HAP-1 (cell line): ENCODE measurements around the gene UGT3A1.
A peak's percentile ranks its signal among the peaks of the same experiment; 100 is the strongest.

Source experiments
- DNase-seq, 2 experiments: peaks; one replicate each; pipeline ENCODE4 v3.0.0-alpha.2; 2016 to 2020; ENCODE audit warnings: low spot score in 2 of 2
- H3K27me3 ChIP-seq: fragments of 250-450 bp; sonication (Bioruptor Pico); 2 replicates; pipeline ENCODE4 v1.5.1; 2020; ENCODE audit warnings: low read depth, mild to moderate bottlenecking, moderate library complexity
- H3K36me3 ChIP-seq: fragments of 250-450 bp; sonication (Bioruptor Pico); replicated peaks from 2 replicates; pipeline ENCODE4 v1.5.1; 2020; ENCODE audit warnings: mild to moderate bottlenecking
- H3K4me1 ChIP-seq: fragments of 250-450 bp; sonication (Bioruptor Pico); 2 replicates; pipeline ENCODE4 v1.5.1; 2020; ENCODE audit warnings: mild to moderate bottlenecking
- H3K4me3 ChIP-seq: fragments of 250-450 bp; sonication (Bioruptor Pico); 2 replicates; pipeline ENCODE4 v1.5.1; 2020; ENCODE audit warnings: mild to moderate bottlenecking, moderate library complexity
- H3K9me3 ChIP-seq: fragments of 250-450 bp; sonication (Bioruptor Pico); 2 replicates; pipeline ENCODE4 v1.5.1; 2020; ENCODE audit warnings: mild to moderate bottlenecking, moderate library complexity
- in situ Hi-C: fragments of 300-500 bp; cut with MboI; formaldehyde crosslinking; loops from 3 replicates; pipeline ENCODE4 v1.14.3; 2020; ENCODE audit warnings: low sequenced_read_pairs, inconsistent platforms, mixed read lengths

Gene UGT3A1

DNA sequence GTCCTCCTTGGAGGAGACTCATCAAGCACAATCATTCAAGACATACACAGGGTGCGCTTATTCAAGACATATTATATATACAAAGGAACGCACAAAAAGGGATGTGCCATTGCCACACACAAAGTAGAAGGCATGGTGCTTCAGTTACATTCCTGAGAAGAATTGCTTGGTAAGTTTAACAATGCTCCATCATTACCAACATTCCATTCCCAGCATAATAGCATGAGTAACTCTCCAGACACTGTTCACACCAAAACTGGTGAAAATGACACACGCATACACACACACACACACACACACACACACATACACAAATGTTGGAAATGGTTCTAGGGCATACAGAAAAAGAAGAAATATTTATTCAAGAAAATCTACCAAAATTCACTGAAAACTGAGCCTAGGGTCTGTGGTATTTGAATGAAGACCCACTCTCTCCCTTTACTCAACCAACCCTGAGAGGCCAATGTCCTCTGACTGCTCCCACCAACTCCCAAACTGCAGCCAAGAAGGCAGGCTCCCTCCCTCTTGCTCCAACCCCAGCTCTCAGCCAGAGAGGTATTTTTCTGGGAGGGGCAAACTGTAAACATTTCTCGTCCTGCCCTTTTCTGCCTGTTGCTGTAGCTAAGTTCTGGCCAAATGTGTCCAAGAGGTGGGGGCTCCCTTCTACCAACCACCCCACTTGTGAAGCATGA is 19.9 kb downstream of the UGT3A1 start:
- Histone ChIP-seq H3K9me3 (no peaks in the 10 kb centered on the region), H3K4me1 (no peaks in the 10 kb centered on the region), H3K27me3 (no peaks in the 10 kb centered on the region), H3K36me3 (no peaks in the 10 kb centered on the region), H3K4me3 (no peak overlapping the region)
- in situ Hi-C loops = no loop called here
- no peak for DNase-seq

DNA sequence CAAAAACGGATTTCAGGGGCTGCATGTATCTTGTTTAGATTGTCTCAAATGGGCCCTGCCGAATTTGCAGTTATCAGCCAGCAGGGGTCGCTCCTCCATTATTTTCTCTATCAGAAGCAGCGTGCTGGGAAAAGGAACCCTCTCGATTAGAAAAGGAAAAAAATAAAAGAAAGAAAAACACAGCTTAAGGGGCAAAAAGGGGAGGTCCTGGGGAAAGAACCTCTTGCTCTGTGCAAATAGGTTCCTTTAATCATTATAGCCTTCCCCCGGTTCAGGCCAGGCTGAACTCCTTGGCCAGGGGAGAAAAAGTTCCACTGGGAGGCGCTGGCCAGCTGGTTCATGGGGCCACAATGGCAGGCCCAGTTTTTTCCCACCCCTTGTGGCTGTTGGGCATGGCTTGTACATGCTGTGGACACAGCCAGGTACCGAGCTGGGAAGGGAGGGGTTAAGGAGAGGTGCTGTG is 27.8 kb downstream of the UGT3A1 start:
- no peaks in the 10 kb centered on the region for H3K36me3 ChIP-seq
- H3K9me3 ChIP-seq = 0 out of 2 replicates have a peak, but pooled peaks cover 2% of the 10 kb centered on the region
- H3K4me1 ChIP-seq = no peaks in the 10 kb centered on the region
- no peaks in the 10 kb centered on the region for H3K27me3 ChIP-seq
- no peak overlapping the region for H3K4me3 ChIP-seq
- in situ Hi-C loops = no loop called here
- peak in 1 of 2 experiments; percentile 47 for DNase-seq

DNA sequence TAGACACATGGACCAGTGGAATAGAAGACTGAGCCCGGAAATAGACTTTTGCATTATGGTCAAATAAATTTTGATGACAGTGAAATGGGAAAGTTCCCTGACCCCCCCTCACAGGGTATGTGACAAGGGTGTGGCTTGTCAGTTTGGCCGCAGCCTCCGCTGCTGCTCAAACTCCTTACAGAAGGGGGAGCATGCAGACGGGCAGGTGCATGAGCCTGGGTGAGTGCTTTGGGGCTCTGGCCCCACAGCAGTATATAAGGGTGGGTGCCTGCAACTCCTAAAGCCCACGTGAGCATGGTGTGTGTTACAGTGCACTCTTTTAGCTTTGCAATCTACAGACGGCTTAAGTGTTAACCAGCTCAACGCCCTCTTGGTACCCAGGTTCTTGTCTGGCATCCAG is 30.9 kb downstream of the UGT3A1 start:
- no peak overlapping the region for H3K4me3 ChIP-seq
- DNase-seq = no peak
- no peaks in the 10 kb centered on the region for H3K36me3 ChIP-seq
- H3K27me3 ChIP-seq = no peaks in the 10 kb centered on the region
- in situ Hi-C loops = no loop called here
- no peaks in the 10 kb centered on the region for H3K4me1 ChIP-seq
- H3K9me3 ChIP-seq = peaks cover 2% of the 10 kb centered on the region; the same call in 1 of the 2 replicates

DNA sequence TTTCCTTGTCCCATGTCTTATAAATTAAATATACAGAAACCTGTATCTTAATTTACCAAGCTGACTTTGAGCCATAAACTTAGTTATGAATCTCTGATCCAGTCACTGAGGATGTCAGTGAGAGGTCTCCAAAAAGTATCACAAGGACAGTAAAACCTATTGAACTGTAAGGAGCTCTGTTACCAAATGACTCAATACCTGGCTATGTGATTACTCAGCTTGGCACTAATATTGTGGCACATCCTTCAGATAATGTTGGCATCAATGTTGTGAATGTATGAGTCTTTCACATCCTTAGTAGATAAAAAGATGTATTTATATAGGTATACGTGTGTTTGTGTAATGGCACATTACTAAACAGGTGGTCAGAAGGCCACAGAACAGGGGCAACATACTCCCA is 34.8 kb downstream of the UGT3A1 start:
- no peak for DNase-seq
- Histone ChIP-seq H3K4me1 (no peaks in the 10 kb centered on the region), H3K27me3 (no peaks in the 10 kb centered on the region), H3K9me3 (no peaks in the 10 kb centered on the region; the same call in 1 of the 2 replicates), H3K36me3 (no peaks in the 10 kb centered on the region), H3K4me3 (no peak overlapping the region)
- in situ Hi-C loops = no loop called here

DNA sequence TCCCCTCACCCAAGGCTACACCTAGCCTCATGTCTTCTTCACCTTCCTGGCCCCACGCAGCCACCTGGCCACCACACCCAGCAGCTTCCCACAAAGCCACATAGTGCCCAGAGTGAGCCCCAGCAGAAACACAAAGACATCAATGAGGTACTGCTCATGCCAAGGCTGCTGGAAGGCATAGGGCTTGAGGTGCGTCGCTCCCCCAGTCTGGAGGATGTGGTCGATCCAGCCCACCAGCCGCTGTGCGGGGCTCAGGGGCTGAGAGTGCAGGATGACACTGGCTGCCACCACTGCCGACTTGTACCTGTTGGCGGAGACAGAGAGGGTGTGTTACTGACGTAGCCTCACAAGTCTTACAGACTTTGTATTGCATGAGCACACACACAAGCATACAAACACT is 37.0 kb downstream of the UGT3A1 start:
- in situ Hi-C loops = no loop called here
- Histone ChIP-seq H3K9me3 (no peaks in the 10 kb centered on the region; the same call in 1 of the 2 replicates), H3K27me3 (peaks cover 3% of the 10 kb centered on the region), H3K4me3 (no peak overlapping the region), H3K36me3 (no peaks in the 10 kb centered on the region), H3K4me1 (no peaks in the 10 kb centered on the region)
- no peak for DNase-seq

DNA sequence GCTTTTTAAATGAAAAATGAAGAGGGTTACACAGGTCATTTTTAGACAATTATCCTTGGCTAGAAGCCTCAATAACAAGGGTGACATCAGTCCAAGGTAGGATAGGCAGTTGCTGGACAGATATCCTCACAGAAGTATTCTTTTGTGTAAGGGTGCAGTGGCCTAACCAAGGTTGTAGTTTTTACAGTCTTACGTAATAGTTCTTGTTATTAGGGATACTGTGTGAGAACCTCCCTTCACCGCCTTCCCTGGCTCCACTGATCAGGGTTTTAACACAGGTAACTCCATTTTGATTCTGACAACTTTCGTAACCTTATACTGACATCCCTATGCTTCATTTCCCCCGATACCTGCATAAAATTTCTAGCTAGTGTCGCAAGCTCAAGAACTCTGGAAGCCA is 44.1 kb downstream of the UGT3A1 start:
- Histone ChIP-seq H3K27me3 (peaks cover 4% of the 10 kb centered on the region), H3K9me3 (no peaks in the 10 kb centered on the region), H3K36me3 (no peaks in the 10 kb centered on the region), H3K4me3 (no peak overlapping the region), H3K4me1 (no peaks in the 10 kb centered on the region)
- in situ Hi-C loops = no loop called here
- no peak for DNase-seq

DNA sequence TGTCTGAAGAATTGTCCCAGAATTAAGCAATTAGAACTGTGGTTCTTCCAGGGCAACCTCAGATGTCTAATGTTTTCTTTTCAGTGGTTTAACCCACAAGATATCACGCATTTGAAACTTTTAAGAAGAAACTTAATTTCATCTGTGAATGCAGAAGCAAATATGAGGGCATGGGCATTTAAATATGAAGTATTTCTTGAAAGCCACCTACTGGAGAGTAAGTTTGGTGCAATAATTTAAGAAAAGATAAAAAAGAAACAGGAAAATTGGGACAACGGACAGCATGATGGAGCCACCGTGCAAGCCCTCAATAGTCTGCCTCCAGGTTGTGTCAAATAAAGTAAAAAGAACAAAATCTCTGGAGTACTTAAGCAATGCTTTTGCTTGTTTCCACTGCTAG is 51.6 kb downstream of the UGT3A1 start:
- in situ Hi-C loops = no loop called here
- Histone ChIP-seq H3K36me3 (no peaks in the 10 kb centered on the region), H3K9me3 (no peaks in the 10 kb centered on the region), H3K4me3 (no peak overlapping the region), H3K27me3 (peaks cover 9% of the 10 kb centered on the region), H3K4me1 (no peaks in the 10 kb centered on the region)
- DNase-seq = no peak

DNA sequence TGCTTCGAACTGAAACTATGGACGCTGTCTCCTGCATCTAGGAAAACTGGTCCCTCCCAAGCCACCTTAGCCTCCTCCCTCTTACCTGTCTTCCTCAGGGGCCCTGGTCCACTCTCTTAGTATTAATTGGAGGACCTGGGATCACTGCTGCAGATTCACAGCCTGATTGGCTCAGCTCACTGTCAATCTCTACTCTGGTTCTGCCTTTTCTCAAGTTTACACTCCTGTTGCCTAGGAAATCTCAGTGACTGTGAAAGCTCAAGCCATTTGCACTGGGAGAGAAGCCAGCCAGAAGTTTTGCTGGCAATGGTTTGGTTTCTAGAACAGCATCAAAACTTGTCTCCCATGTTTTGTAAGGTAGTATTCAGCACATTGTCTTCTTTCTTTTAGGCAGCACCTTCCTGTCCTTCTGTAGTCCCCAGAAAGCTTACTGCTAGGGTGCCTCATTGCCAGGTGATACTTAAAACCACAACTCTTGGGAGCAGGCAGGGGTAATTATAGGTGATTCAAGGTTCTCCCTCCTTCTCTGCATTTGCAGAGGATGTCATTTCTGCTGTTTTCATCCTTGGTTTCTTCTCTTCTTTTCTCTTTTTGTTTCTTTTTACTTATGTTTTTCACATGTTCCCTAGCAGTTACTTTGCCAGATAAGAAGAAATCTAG is 52.5 kb downstream of the UGT3A1 start, which contains the start of gene CAPSL:
CAPSL (minus strand) TSS at position 55 of the 660 bp plus-strand sequence. CDS start 17,502 bp downstream, outside the sequence.
- in situ Hi-C loops = no loop called here
- peaks cover 9% of the 10 kb centered on the region for H3K27me3 ChIP-seq

DNA sequence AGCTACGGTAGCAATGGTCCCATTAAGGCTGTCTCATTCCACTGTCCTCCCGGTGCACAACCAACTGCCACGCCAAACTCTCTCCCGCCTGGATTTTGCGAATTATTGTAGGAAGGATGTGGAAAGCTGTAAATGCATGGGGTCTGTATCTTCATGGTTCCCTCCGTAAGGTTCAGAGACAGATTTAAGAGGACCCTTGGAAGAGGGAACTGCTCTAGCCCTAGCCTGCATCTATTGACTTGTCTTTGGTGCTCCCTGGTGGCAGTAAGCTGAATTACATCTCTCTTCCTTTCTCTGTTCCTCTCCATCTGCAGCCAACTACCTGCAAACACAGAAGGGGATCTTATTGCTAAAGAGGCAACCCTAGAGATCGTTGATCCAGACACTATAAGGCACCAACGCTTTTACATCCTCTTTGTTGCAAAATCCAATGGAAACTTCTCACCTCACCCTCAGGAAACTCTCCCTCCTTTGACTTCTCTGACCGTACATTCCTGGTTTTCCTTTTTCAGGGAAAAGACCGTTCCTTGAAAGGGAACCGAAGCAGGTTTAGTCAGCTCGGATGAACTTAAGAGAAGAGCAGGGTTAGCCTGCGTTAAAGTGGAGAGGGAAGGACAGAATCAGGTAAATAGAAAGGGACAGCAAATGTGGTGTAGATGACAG is 64.7 kb downstream of the UGT3A1 start:
- in situ Hi-C loops = loop anchor here (10.0 kb wide), 3 partner anchors 152 to 832 kb away; no protein-coding TSS in a partner anchor
- no peaks in the 10 kb centered on the region for H3K36me3 ChIP-seq
- DNase-seq = peak; percentile 57 to 77
- H3K9me3 ChIP-seq = no peaks in the 10 kb centered on the region
- no peak overlapping the region for H3K4me3 ChIP-seq
- H3K4me1 ChIP-seq = peaks cover 10% of the 10 kb centered on the region
- peaks cover 10% of the 10 kb centered on the region for H3K27me3 ChIP-seq

More for the DNA sequence above, 52.5 kb downstream of the UGT3A1 start, which contains the start of gene CAPSL:
- Histone ChIP-seq H3K36me3 (no peaks in the 10 kb centered on the region), H3K9me3 (no peaks in the 10 kb centered on the region), H3K4me1 (no peaks in the 10 kb centered on the region), H3K4me3 (no peak within 1 kb of the TSS)
- DNase-seq = peak in 1 of 2 experiments; percentile 19

DNA sequence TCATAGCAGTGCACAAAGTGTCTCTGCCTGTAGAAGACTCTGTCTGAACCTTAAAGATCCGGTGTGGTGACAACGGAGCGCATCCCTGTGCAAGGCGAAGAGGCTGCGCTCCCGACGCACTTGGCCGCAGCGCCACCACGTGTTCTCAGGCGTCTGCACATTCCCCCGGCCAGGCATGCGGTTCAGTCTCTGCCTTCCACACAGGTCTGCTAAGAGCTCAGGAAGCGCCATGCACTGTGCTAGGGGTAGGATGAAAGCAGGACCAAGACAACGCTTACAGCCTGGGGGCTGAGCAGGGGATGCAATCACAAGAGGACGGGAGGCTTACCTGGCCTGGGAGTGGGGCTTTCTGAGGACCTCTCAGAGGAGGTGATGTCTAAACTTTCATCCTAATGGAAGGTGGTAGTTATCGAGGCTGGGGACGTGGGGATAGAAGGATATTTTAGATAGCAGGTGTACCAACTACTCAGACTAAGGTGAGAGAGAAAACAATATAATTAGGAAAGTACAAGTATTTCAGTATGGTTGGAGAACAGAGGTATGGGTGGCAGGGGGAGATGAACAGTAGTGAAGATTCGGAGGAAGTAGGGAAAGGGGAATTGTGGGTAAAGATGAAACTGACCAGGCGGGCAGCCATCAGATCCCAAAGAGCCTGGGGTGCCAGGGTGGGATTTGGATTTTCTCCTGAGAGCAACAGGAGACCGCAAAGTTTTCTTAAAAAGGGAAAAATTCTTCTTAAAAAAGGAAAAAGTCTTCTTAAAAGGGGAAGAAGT is 66.1 kb downstream of the UGT3A1 start:
- H3K9me3 ChIP-seq = no peaks in the 10 kb centered on the region
- peaks cover 10% of the 10 kb centered on the region for H3K4me1 ChIP-seq
- DNase-seq = peak; percentile 59 to 81
- H3K27me3 ChIP-seq = peaks cover 6% of the 10 kb centered on the region
- no peaks in the 10 kb centered on the region for H3K36me3 ChIP-seq
- in situ Hi-C loops = loop anchor here (10.0 kb wide), 3 partner anchors 150 to 830 kb away; no protein-coding TSS in a partner anchor
- no peak overlapping the region for H3K4me3 ChIP-seq

DNA sequence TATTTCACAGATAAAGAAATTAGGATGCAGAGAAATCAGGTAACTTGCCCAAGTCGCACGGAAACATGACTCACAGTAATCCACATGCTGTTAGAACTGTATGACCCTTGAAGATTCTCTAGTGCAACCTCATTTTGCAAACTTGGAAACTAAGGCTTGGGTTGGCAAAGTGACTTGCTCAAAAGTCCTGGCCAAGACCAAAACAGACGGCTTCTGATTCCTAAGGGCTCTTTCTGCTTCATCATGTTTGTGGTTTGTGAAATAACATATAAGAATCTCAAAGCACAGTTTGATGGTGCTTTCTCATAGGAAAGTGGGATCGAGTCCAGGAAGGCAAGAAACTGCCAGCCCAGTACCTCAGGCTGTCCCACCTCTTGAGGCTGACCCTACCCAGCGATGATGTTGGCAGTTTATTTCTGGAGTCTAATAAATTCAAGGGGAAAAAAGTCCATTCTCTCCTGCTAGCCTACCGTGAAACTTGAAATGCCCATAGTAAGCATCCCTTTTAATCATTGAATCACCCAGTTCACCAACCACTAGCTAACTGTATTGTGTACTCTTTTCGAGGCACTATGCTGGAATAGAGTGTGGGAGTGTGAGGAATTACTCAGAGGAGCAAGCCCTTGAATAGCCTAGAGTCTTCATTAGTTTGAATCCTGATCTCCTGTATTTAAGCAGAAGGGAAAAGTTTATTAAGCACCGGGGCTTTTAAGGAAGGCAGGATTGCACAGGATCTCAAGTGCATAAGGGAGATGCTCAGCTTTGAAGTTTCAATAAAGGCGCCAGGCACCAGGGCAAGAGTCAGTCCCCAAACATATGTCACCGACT is 66.9 kb downstream of the UGT3A1 start:
- no peaks in the 10 kb centered on the region for H3K36me3 ChIP-seq
- no peak overlapping the region for H3K4me3 ChIP-seq
- peaks cover 10% of the 10 kb centered on the region for H3K4me1 ChIP-seq
- in situ Hi-C loops = loop anchor here (10.0 kb wide), 3 partner anchors 150 to 830 kb away; no protein-coding TSS in a partner anchor
- H3K9me3 ChIP-seq = no peaks in the 10 kb centered on the region
- H3K27me3 ChIP-seq = peaks cover 6% of the 10 kb centered on the region
- no peak for DNase-seq

DNA sequence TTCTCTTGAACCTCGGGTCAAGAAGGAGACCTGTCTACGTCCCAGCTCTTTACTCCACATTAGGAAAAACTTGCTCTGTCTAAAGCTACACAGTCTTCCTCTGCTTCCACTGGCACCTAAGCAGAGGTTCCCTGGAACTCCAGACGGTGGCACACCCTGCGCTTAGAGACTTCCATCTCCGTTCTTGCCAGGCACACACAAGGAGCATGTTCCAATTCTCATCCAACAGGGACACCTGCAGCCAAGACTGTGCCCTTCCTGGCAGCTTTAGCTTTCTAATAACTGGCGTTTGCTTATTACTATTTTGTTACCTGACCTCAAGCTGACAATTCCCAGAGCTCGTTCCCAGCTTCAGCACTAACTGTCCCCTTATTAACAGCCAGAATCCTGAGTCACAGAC is 68.7 kb downstream of the UGT3A1 start:
- Histone ChIP-seq H3K4me1 (peaks cover 10% of the 10 kb centered on the region), H3K9me3 (no peaks in the 10 kb centered on the region), H3K4me3 (no peak overlapping the region), H3K27me3 (no peaks in the 10 kb centered on the region; the same call in 1 of the 2 replicates), H3K36me3 (no peaks in the 10 kb centered on the region)
- in situ Hi-C loops = loop anchor here (10.0 kb wide), 3 partner anchors 148 to 828 kb away; no protein-coding TSS in a partner anchor
- no peak for DNase-seq
